Activated CD4-positive, alpha-beta T cell treated with anti-CD3 and anti-CD28 coated beads for 1 hour (primary cell): Measurements from ENCODE around the gene PDE1A.
"Not testable (repeated sequence)": the region's sequence is repeated elsewhere in the genome, so short reads cannot be mapped to it uniquely, and the experiment has no call there.

Experiments used
- DNase-seq: peaks from one replicate; pipeline ENCODE4 v3.0.0-alpha.2; 2020

Gene PDE1A

DNA sequence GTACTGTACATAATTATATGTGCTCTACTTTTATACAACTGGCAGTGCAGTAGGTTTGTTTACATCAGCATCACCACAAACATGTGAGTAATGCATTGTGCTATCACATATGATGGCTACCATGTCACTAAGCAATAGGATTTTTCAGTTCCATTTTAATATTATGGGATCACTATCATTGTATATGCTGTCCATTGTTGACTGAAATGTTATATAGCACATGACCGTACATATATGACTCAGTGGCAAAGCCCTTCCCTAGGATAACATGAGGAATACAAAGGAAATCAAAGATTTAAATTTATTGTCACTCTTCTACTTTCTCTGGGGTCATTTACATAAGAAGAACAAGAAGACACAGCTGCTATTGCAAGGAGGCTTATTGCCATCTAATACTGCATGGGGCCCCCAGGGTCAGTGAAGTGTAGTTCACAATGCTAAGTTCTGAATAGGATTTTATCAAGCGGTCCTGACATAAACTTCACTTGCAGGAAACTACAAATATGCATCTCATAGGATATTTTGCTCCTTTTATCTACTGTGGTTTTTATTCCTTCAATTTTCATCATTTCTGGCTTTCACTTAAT is 21.8 kb downstream of the PDE1A start:
- no peak for DNase-seq

DNA sequence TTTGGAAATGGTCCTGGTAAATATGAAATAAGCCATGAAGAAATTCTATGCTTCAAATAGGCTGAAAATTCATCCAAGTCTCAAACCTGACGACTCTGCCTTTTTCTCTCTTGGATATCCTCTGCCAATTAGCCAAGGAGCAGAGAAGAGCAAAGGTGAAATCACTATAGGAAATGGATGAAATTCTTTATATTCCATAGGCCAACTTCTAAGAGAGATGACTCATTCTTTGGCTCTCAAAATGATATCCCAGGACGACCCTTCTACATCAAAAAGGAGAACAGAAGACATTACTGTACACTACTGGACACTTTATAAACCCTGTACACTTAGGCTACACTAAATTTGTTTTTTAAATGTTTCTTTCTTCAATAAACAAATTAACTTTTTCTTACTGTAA is 22.7 kb downstream of the PDE1A start:
- DNase-seq = no peak

DNA sequence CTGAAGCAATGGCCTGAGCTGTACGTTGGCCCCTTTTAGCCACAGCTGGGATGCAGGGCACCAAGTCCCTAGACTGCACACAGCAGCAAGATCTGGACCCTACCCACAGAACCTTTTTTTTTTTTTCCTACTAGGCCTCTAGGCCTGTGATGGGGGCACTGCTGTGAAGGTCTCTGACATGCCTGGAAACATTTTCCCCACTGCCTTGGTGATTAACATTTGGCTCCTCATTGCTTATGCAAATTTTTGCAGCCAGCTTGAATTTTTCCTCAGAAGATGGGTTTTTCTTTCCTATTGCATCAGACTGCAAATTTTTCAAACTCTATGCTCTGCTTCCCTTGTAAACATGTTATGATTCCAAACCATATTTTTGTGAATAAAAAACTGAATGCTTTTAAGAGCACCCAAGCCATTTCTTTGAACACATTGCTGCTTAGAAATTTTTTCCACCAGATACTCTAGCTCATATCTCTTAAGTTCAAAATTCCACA is 33.5 kb downstream of the PDE1A start:
- no peak for DNase-seq

DNA sequence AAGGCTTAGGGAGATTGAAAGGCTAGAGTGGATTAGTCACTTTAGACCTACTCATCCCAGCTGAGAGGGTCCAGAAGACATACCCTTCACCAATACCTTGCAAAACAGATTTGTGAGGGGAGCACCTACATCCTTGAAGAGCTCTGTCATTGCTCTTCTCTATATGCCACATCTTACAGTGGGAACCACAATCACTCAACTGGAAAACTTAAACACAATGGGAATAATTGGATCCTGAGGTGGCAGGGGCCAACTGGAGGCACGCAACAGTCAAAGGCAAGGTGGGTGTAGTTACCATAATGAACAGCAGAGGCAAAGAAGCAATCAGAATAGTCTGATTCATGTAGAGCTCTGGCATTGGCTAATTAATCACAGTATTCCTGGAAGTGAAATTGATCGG is 35.4 kb downstream of the PDE1A start:
- no peak for DNase-seq

DNA sequence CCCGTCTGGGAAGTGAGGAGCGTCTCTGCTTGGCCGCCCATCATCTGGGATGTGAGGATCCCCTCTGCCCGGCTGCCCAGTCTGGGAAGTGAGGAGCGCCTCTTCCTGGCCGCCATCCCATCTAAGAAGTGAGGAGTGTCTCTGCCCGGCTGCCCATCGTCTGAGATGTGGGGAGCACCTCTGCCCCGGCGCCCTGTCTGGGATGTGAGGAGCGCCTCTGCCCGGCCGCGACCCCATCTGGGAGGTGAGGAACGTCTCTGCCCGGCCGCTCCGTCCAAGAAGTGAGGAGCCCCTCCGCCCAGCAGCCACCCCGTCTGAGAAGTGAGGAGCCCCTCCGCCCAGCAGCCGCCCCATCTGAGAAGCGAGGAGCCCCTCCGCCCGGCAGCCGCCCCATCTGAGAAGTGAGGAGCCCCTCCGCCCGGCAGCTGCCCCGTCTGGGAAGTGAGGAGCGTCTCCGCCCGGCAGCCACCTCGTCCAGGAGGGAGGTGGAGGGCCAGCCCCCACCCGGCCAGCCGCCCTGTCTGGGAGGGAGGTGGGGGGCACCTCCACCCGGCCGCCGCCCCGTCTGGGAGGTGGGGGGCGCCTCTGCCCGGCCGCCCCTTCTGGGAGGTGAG is 40.5 kb downstream of the PDE1A start:
- DNase-seq = not testable (repeated sequence)

DNA sequence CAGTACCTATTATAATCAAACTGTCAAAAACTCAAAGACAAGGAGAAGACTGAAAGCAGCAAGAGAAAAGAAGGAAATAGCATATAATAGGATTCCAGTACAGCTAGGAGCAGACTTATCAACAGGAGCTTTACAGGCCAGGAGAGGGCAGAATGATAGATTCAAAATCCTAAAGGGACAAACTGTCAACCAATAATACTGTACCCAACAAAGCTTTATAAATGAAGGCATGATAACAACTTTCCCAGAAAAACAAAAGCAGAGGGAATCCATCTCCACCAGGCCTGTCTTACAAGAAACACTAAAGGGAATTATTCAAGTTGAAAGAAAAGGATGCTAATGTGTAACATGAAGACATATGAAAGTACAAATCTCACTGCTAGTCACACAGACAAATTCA is 42.0 kb downstream of the PDE1A start:
- DNase-seq = no peak

DNA sequence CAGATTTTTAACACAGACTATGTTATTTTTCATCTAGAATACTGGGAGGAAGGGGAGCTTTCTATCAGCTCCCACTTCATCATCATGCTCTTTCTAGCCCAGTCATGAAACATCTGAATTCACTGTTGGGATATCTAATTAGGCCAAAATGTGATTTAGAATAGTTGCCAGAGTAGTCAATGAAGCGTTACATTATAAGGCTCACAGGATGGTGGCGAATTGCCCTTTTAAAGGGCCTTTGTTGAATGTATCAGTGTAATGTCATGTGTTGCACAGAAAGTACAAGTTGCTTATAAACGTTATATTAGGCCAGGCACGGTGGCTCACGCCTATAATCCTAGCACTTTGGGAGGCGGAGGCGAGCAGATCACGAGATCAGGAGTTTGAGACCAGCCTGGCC is 45.6 kb downstream of the PDE1A start:
- no peak for DNase-seq

DNA sequence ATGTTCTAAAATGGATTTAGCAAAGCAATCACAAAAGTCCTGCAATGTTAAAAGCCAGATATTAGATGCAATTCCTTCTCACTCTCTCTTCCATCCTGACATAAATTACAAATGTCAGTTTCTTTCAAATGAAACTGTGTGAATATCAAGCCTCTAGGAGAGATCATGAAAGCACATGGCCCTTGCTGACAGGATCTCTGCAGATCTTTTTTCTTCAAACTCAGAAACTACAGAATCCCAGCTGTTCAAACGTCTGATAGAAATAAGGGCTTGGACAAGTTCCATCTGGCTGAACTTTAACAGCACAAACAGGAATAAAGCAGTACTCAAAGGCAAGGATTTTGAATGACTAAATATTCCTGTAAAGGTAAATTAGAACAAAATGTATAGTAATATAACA is 47.6 kb downstream of the PDE1A start:
- DNase-seq = no peak

DNA sequence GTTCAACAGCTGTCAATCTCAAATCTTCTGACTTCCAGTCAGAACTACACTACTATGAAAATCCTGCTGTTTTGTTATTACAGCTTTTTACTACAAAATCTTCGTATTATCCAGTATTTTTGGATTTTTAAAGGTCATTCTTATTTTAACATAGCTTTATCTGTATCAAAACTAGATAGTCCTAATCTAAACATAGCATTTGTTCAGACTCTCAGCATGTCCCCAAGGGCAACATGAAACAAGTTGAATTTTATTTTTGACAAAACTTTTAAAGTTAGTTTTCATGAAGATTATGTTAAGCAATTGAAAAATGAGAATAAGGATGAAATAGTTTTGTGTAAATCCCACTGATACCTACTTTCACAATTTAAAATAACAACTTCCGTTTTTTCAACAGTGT is 48.1 kb downstream of the PDE1A start:
- DNase-seq = no peak

DNA sequence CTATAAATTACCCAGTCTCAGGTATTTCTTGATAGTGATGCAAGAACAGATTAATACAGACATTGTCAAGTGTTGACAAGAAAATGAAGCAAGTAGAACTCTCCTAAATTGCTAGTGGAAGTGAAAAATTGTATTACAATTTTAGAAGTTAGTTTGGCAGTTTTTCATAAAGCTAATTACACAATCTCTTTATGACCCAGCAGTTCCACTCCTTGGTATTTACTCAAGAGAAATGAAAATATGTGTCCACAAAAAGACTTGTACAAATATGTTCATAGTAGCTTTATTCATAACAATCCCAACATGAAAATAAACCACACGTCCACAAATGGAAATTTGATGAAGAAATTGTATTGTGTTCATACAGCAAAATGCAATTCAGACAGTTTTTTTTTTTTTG is 49.4 kb downstream of the PDE1A start:
- no peak for DNase-seq

DNA sequence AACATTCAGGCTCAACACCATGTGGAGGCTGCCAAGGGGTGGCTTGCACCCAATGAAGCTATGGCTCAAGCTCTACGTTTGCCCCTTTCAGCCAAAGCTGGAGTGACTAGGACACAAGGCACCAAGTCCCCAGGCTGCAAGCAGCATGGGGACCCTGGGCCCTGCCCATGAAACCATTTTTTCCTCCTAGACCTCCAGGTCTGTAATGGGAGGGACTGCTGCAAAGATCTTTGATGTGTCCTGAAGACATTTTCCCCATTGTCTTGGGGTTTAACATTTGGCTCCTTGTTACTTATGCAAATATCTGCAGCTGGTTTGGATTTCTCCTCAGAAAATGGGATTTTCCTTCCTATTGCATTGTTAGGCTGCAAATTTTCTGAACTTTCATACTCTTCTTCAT is 51.0 kb downstream of the PDE1A start:
- no peak for DNase-seq

DNA sequence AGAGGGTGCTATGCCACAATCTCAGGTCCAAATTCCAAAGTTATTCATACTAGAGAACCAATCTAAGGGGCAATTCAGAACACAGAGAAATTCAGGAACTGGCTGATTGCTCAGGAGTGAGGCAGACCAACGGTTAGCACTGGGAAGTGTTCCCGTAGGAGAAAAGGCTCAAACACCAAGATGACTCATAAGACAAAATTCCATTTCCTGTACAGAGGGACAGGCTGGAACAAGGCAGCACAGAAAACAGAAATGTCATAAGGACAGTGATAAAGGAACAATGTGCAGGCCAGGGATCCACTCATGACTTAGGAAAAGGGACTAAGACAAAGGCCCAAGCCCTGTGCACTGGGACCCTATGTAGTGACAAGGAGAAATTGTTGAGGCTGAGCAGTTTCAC is 54.2 kb downstream of the PDE1A start:
- no peak for DNase-seq

DNA sequence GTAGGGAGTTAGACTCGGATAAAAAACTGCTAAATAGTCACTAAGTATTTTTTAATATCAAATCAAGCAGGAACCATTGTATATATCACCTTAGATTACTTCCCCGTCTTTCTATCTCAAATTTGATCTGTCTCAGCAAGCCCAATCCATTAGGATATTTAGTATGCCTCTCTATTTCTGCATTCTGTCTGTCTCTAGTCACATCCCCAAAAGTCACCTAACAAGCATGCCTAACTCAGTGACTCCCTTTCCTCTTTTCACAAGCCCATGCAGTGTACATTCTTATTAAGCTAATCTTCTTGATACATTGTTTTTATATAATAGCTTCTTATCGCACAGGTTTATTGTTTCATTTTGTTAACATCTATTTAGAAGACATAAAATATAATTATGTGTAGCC is 57.8 kb downstream of the PDE1A start:
- DNase-seq = no peak

DNA sequence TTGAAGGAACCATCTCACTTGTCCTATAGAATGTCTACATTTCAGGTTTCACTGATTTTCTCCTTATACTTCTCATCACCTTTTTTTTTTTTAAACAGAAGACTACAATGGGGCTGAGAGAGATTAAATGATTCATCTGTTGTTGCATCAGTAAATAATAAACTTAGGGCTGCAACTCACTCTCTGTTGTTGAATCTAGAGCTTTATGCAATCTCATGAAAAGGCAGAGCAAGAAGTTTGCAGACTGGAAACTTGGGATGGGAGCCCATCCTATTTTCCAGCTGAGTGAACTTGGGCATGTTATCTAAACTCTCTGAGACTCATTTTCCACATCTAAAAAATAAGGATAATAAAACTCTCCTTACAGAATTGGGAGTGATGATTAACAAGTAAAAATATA is 58.4 kb downstream of the PDE1A start:
- no peak for DNase-seq

DNA sequence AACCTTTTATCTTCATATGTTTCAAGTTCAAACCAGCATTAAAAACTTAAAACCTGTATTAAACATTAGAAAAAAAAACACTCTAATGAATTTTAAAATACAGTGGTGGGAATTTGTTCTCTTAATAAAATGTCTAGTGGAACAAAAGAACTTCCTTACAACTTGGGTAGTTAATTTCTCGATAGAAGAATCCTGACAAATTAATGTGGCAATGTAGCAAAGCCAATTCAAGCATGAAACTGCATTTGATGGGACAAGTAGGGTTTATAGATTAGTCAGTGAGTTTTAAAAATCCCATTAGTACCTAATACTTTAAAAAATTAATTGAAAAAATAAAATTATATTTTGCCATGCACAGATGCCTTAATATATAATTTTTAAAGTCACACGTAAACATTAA is 59.4 kb downstream of the PDE1A start:
- DNase-seq = no peak

DNA sequence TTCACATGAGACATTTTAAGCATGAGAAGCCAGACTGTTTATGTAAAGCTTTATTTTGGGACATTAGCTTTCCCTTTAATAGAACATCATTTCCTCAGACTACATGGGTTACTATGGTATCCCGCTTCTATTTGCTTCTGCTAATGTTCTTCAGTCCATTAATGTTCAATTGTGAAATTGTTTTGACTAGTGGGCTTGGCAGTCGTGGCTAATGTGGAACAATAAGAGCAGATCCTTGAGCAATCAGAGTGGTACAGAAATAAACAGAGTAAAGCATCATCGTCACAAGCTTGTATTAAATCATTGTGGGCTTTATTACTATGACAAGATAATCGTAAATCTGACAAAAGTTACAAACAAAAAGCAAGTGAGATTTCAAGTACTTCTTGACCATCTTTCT is 60.2 kb downstream of the PDE1A start:
- DNase-seq = no peak

DNA sequence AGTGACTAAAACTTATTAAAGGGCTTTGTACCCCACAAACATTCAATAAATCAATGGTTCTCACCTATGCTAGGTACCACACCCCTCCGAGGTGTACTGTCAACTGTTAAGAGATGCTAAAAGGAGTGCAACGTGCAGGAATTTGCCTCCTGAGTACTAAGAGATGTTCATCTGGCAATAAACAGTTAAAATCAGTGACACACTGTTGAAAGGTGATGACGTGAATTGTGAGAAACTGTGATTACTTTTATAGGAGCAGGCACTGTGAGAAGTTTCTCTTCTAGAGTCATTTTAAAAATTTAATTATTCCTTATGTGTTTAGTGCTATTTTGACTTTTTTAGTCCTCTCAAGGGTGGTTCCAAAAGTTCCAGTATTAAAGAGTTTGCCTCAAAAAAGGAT is 61.0 kb downstream of the PDE1A start:
- no peak for DNase-seq

DNA sequence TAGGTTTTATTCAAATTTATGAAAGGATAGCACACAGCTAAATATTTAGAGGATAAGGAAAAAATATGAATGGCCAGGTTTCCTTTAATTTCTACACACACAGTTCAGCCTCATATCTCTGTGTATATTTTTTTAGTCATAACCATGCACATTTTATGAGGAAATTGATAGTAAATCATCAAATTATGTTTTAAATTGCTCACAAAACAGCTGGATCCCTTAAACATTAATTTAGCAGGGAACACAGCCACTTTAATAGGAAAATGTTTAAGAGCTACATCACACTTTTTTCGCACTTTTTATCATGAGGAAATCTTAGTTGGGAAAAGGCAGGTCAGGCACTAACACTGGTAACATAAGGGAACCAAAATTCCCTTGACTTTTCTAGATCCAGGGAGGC is 65.4 kb downstream of the PDE1A start:
- no peak for DNase-seq

DNA sequence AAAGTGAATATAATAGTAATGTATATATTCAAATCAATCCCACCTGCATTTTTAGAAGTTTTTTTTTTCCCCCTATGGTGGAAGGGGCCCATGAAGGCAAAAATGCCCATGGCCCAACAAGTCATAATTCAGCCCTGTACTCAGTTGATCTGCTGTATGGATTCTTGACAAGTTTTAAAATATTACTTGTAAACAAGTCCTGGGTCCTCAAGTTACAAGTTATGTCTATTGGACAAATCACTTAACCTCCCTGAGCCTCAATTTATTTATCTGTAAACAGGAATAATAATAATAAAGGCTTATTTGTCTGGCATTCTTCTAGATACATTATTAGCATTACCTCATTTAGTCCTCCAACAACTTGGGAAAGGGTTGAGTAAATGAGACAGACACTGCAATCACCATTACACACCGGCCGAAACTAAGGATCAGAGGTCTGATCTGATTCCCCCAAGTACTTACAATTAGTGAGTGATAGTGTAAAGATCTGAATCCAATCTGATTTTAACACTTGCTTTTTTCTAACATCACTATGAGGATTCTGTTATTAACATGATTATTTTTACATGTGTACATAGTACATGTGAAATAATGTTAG is 66.1 kb downstream of the PDE1A start:
- DNase-seq = no peak

DNA sequence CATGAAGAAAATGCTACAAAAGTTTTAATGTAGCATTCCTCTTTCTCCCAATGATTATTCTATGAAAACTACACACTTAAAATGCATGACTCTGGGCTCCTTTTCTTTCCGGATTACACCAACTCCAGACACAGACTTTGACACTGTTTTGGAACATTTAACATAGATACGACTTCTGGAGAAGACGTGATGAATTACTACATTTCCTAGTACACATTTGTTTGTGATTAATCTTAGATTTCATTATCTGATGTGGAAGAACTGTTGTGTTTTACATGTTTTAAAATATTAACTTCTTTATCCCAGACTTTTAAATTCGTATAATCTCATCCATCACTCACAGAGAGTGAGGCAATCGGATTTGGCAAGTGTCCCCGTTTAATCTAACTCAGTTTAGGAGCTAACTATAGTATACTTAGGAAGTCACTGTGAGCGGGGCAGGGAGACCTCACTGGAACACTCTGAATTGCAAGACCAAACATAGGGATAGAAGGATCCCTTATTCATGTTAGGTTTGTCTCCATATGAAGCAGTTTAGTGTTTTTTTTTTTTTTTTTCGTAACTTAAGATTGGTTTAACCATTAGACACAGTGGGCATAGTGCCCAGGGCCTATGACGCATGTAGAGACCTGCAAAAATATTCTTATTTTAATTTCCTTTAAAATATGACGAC is 66.7 kb downstream of the PDE1A start:
- no peak for DNase-seq

DNA sequence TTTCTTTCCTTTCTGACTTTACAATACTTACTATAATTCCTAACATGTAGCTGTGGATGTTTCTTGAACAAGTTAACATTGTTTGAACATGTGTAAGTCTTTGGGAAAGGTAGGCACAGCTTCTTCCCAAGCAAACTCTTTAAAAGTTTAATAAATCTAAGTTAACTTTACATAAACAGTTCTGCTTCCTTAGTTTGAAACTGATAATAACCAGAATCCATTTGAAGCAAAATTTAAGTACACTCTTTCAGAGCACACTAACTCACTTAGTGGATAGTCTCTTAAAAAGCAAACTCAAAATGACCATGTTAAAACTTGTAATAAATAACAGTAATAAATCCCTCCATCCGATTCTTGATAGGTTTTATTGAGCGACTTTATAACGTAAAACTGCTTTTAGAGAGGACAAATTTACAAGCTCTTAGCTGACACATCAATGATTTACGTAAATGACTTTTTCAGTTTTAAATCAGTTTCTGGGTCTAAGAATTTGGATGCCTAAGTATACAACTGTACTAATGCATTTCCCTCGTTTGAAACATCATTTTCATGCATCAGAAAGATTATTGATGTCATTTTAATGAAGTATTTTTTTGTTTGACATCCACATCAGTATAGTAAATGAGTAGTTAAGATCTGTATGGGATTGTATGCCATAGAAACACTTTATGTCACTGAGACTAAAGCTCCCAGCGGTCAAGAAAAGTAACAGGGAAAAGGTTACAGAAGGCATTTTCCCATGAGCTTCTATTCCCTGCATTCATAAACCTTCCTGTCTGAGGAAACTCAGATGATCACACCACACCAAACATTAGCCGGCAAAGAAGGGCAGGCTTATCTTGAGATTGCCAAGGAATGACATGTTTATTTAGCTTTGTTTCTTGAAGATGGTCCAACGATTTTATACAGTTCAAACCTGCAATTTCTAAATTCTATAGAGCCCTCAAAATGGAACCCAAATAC is 67.5 kb downstream of the PDE1A start:
- no peak for DNase-seq

DNA sequence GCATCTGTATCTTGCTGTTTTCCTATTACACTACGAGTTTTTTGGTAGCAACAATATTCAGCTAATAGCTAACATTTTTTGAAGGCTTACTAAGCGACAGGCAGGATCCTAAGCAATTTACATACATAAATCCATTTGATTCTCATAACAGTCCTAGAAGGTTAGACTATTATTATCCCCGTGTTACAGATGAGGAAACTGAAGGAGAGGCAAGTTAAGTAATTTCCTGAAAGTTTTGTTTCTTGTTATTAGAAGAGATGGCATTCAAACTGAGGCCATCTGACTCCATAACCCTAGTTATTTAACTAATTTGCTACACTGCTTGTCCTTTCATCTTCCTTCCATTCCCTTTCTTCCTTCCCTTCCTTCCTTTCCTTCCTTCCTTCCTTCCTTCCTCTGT is 68.2 kb downstream of the PDE1A start:
- DNase-seq = no peak

DNA sequence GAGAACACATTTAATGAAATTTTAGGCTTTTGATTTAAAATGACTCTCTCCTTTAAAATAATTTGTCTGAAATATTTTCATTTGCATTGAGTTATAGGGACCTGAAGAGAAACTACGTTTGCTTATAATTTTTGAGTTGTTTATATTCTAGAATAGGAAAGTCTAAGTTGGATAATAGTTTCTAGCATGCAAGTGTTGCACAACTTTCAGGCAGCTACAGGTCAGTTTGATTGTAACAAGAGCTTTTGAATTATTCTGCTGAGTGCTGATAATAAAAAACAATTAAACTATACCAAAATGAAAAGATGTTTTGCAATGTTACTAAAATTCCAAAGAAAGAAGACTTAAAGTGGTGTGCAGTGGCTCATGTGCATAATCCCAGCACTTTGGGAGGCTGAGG is 71.0 kb downstream of the PDE1A start:
- no peak for DNase-seq
